COR-L47 (cell line): ENCODE results near the gene PTGIS.

Source experiments
- DNase-seq: peaks from one replicate; lab custom pipeline; 2025; lab: John Stamatoyannopoulos, UW

PTGIS gene

GRCh38 chr20:49529470-49529869, 38.5 kb downstream of the PTGIS start:
- no peak for DNase-seq

GRCh38 chr20:49526568-49526967, 41.4 kb downstream of the PTGIS start:
- DNase-seq, result no peak

- DNase-seq, result no peak
Observed at GRCh38 chr20:49526056-49526455, 41.9 kb downstream of the PTGIS start.

GRCh38 chr20:49523767-49524360, 44.1 kb downstream of the PTGIS start:
- DNase-seq, result no peak

- DNase-seq, result no peak
Observed at GRCh38 chr20:49521356-49521755, 46.6 kb downstream of the PTGIS start.

GRCh38 chr20:49519777-49520359, 48.1 kb downstream of the PTGIS start:
- no peak for DNase-seq

- no peak for DNase-seq
Observed at GRCh38 chr20:49519212-49519712, 48.7 kb downstream of the PTGIS start.

GRCh38 chr20:49518576-49518975, 49.4 kb downstream of the PTGIS start:
- DNase-seq, result no peak

- no peak for DNase-seq
Observed at GRCh38 chr20:49517805-49518100, 50.2 kb downstream of the PTGIS start.

- DNase-seq, result no peak
Observed at GRCh38 chr20:49516916-49517804, 50.8 kb downstream of the PTGIS start.

- peak; percentile 73 for DNase-seq
Observed at GRCh38 chr20:49515586-49515985, 52.4 kb downstream of the PTGIS start.

GRCh38 chr20:49513517-49513916, 54.4 kb downstream of the PTGIS start:
- no peak for DNase-seq

- no peak for DNase-seq
Observed at GRCh38 chr20:49513009-49513408, 54.9 kb downstream of the PTGIS start.

GRCh38 chr20:49511788-49512525, 56.0 kb downstream of the PTGIS start:
- DNase-seq, result no peak

- no peak for DNase-seq
Observed at GRCh38 chr20:49510562-49511122, 57.3 kb downstream of the PTGIS start.

GRCh38 chr20:49508435-49509199, 59.3 kb downstream of the PTGIS start:
- DNase-seq, result peak; percentile 68

GRCh38 chr20:49507741-49508434, 60.0 kb downstream of the PTGIS start:
- no peak for DNase-seq

- peak; percentile 91 for DNase-seq
Observed at GRCh38 chr20:49505518-49505917, 62.4 kb downstream of the PTGIS start.

- no peak for DNase-seq
Observed at GRCh38 chr20:49503176-49503575, 64.8 kb downstream of the PTGIS start.

GRCh38 chr20:49501917-49502316, 66.0 kb downstream of the PTGIS start:
- DNase-seq, result no peak

GRCh38 chr20:49497398-49497669, 70.6 kb downstream of the PTGIS start:
- DNase-seq, result no peak
